Panc1 (cell line): ENCODE data around the gene COL4A2. TPM values are rescaled to one million over a fixed set of nuclear protein-coding genes. Genes with fewer than 3 reads are reported as not detected.

Experiments
- ATAC-seq: fragments of 200-7000 bp; cut with Tn5 transposase; 2 replicates; pipeline ENCODE4 v1.9.1; 2020; ENCODE audit warnings: mild to moderate bottlenecking, moderate library complexity
- BruUV-seq: library from RNA; stranded (reverse); fragments of 400-500 nt; replicated peaks from 2 replicates; lab custom pipeline; 2021; lab: Mats Ljungman, UMichigan
- CTCF ChIA-PET: fragments of 300-600 bp; sonication (Branson Sonifier 250); formaldehyde crosslinking; loops from one replicate; lab custom pipeline; 2022; ENCODE audit warnings: antibody characterized with exemption; lab: Charles Lee
- POLR2A ChIA-PET: fragments of 300-600 bp; sonication (Branson Sonifier 250); formaldehyde crosslinking; loops from one replicate; lab custom pipeline; 2022; ENCODE audit warnings: antibody characterized with exemption; lab: Charles Lee
- DNase-seq: peaks from one replicate; pipeline ENCODE4 v3.0.0-alpha.2; 2010; ENCODE audit warnings: low read depth, low spot score
- H3K27ac ChIP-seq: 2 replicates; pipeline ENCODE4 v1.5.1; 2011; ENCODE audit warnings: mild to moderate bottlenecking, low read length, inconsistent platforms
- H3K27me3 ChIP-seq: fragments of 200-500 bp; sonication (Bioruptor generic); 2 replicates; pipeline ENCODE4 v1.6.0; 2014; ENCODE audit warnings: low read length, inconsistent platforms; ENCODE audit not compliant: control insufficient read depth, insufficient read depth
- H3K36me3 ChIP-seq: fragments of 200-500 bp; sonication (Bioruptor generic); 2 replicates; pipeline ENCODE4 v1.5.1; 2014; ENCODE audit warnings: inconsistent platforms, mild to moderate bottlenecking, low read length, moderate library complexity; ENCODE audit not compliant: control insufficient read depth, insufficient read depth
- H3K4me1 ChIP-seq: 2 replicates; pipeline ENCODE4 v1.5.1; 2011; ENCODE audit warnings: inconsistent platforms, mild to moderate bottlenecking, low read length, moderate library complexity; ENCODE audit not compliant: control insufficient read depth, insufficient read depth
- H3K4me3 ChIP-seq, 2 experiments: 2 replicates each; pipeline ENCODE4 v1.5.1; 2011 to 2012; ENCODE audit warnings: low read depth in 2 of 2, low read length in 2 of 2, mild to moderate bottlenecking in 2 of 2, inconsistent platforms in 1 of 2, moderate library complexity in 1 of 2
- H3K9me3 ChIP-seq: fragments of 200-500 bp; sonication (Bioruptor generic); 2 replicates; pipeline ENCODE4 v1.5.1; 2014; ENCODE audit warnings: low read depth, mild to moderate bottlenecking, inconsistent platforms, low read length, moderate library complexity; ENCODE audit not compliant: control insufficient read depth, insufficient read depth
- CTCF ChIP-seq: fragments of 450-650 bp; IDR thresholded peaks from 2 replicates; pipeline ENCODE4 v1.5.1; 2017; ENCODE audit warnings: mild to moderate bottlenecking
- POLR2AphosphoS5 ChIP-seq: IDR thresholded peaks from 2 replicates; pipeline ENCODE4 v1.6.1; 2012; ENCODE audit warnings: mild to moderate bottlenecking, low read depth, low read length, moderate library complexity
- REST ChIP-seq, 2 experiments: IDR thresholded peaks; 2 replicates each; pipeline ENCODE4 v1.6.1; 2011 to 2012; ENCODE audit warnings: low read depth in 2 of 2, control low read depth in 1 of 2, low read length in 1 of 2, mild to moderate bottlenecking in 1 of 2, moderate library complexity in 1 of 2; ENCODE audit not compliant: insufficient read depth in 1 of 2
- SIN3A ChIP-seq: IDR thresholded peaks from 2 replicates; pipeline ENCODE4 v1.6.1; 2012; ENCODE audit warnings: low read depth, mild to moderate bottlenecking, low read length, moderate library complexity, borderline replicate concordance; ENCODE audit not compliant: insufficient read depth
- TCF7L2 ChIP-seq: IDR thresholded peaks from 2 replicates; pipeline ENCODE4 v1.6.1; 2011; ENCODE audit warnings: mild to moderate bottlenecking, low read depth, low read length, inconsistent platforms
- in situ Hi-C: cut with HindIII; loops from 2 replicates; pipeline ENCODE4 v1.10.0; 2016; ENCODE audit warnings: low sequenced_read_pairs, low pct_unique_long_range_greater_than_20kb
- intact Hi-C: fragments of 100-400 bp; cut with micrococcal nuclease; formaldehyde crosslinking; loops from one replicate; pipeline ENCODE4 v1.10.0; 2022; ENCODE audit not compliant: unreplicated experiment
- total RNA-seq: library from RNA; stranded (reverse); gene quantifications from one replicate; pipeline ENCODE4 v1.2.1, GENCODE V29; 2021; ENCODE audit not compliant: unreplicated experiment

The COL4A2 gene
- total RNA-seq, 1 experiment from 2014 or later = 3.0 TPM

GRCh38 chr13:110318920-110319319 is 11.8 kb downstream of the COL4A2 start:
- H3K9me3 ChIP-seq = no peaks in the 10 kb centered on the region
- intact Hi-C loops (no loop called here), in situ Hi-C loops (no loop called here)
- no peak overlapping the region for H3K4me3 ChIP-seq
- ChIA-PET CTCF (no interaction called here), POLR2A (no interaction called here)
- no peaks in the 10 kb centered on the region for H3K4me1 ChIP-seq
- H3K36me3 ChIP-seq = no peaks in the 10 kb centered on the region
- DNase-seq = no peak
- BruUV-seq = no TSS peak
- ATAC-seq = no peak
- H3K27ac ChIP-seq = no peak overlapping the region
- TF ChIP-seq CTCF (no peak), TCF7L2 (no peak), POLR2AphosphoS5 (no peak), SIN3A (no peak), REST (IDR thresholded peaks at IDR 0.05; ENCODE audit: insufficient read depth in 1 of 2, low read depth in 2 of 2, low read length in 1 of 2) (no peak)
- no peaks in the 10 kb centered on the region for H3K27me3 ChIP-seq

GRCh38 chr13:110319397-110319773 is 12.3 kb downstream of the COL4A2 start:
- H3K27ac ChIP-seq = no peak overlapping the region
- H3K27me3 ChIP-seq = no peaks in the 10 kb centered on the region
- H3K4me1 ChIP-seq = no peaks in the 10 kb centered on the region
- intact Hi-C loops (no loop called here), in situ Hi-C loops (no loop called here)
- CTCF ChIA-PET = no interaction called here
- no peak overlapping the region for H3K4me3 ChIP-seq
- no peaks in the 10 kb centered on the region for H3K9me3 ChIP-seq
- TF ChIP-seq CTCF = no peak
- no peak for TF ChIP-seq SIN3A
- TF ChIP-seq POLR2AphosphoS5 = no peak
- TF ChIP-seq REST (IDR thresholded peaks at IDR 0.05; ENCODE audit: insufficient read depth in 1 of 2, low read depth in 2 of 2, low read length in 1 of 2) = no peak
- no peak for TF ChIP-seq TCF7L2
- BruUV-seq = no TSS peak
- no peak for DNase-seq
- POLR2A ChIA-PET = no interaction called here
- no peak for ATAC-seq
- no peaks in the 10 kb centered on the region for H3K36me3 ChIP-seq
